K562 (cell line): ENCODE measurements around the gene ARL4D. TPM values are rescaled to one million over a fixed set of nuclear protein-coding genes. Genes with fewer than 3 reads are reported as not detected.

Source experiments
- CHCHD3 ChIP-seq: fragments of 250-450 bp; sonication (Bioruptor Pico); IDR thresholded peaks from 2 replicates; pipeline ENCODE4 v2.1.2; 2022; ENCODE audit warnings: mild to moderate bottlenecking
- E2F1 ChIP-seq: sonication (generic); formaldehyde crosslinking; IDR thresholded peaks from 2 replicates; pipeline ENCODE4 v1.8.1; 2023; ENCODE audit warnings: mild to moderate bottlenecking, missing genetic modification reagents, moderate library complexity
- ETS1 ChIP-seq: conservative IDR thresholded peaks from 2 replicates; pipeline ENCODE4 v1.6.1; 2011; ENCODE audit warnings: low read depth, mild to moderate bottlenecking, low read length; ENCODE audit not compliant: control insufficient read depth
- EZH2 ChIP-seq: IDR thresholded peaks from 2 replicates; pipeline ENCODE4 v1.6.1; 2012; ENCODE audit warnings: low read depth, mild to moderate bottlenecking, inconsistent platforms, low read length, borderline replicate concordance
- FOS ChIP-seq: IDR thresholded peaks from 3 replicates; pipeline ENCODE4 v1.6.1; 2011; ENCODE audit not compliant: insufficient read length; ENCODE audit errors: extremely low read depth
- HDAC8 ChIP-seq: fragments of 450-650 bp; IDR thresholded peaks from 2 replicates; pipeline ENCODE4 v1.6.1; 2016; ENCODE audit warnings: mild to moderate bottlenecking, missing genetic modification characterization, moderate library complexity, missing compliant biosample characterization
- MBD2 ChIP-seq: sonication (generic); IDR thresholded peaks from 2 replicates; pipeline ENCODE4 v1.6.1; 2016; ENCODE audit warnings: low read depth, borderline replicate concordance
- NCOR1 ChIP-seq: fragments of 450-650 bp; IDR thresholded peaks from 2 replicates; pipeline ENCODE4 v1.6.1; 2016; ENCODE audit warnings: mild to moderate bottlenecking, moderate library complexity
- POLR3G ChIP-seq: IDR thresholded peaks from 2 replicates; pipeline ENCODE4 v1.6.1; 2011; ENCODE audit not compliant: insufficient read length, insufficient replicate concordance; ENCODE audit errors: extremely low read depth
- SIRT6 ChIP-seq: IDR thresholded peaks from one replicate; pipeline ENCODE4 v1.6.1; 2012; ENCODE audit warnings: low read depth, mild to moderate bottlenecking, control low read depth, inconsistent platforms, low read length, moderate library complexity
- SIX5 ChIP-seq, 2 experiments: IDR thresholded peaks; 2 replicates each; pipeline ENCODE4 v1.6.1; 2011; ENCODE audit warnings: low read length in 2 of 2, borderline replicate concordance in 1 of 2, low read depth in 1 of 2, mild to moderate bottlenecking in 1 of 2, moderate library complexity in 1 of 2; ENCODE audit not compliant: insufficient read depth in 1 of 2
- TFE3 ChIP-seq: fragments of 450-650 bp; formaldehyde crosslinking; IDR thresholded peaks from 2 replicates; pipeline ENCODE4 v1.4.0; 2020; ENCODE audit warnings: mild to moderate bottlenecking, mixed read lengths
- ZNF445 ChIP-seq: fragments of 250-450 bp; sonication (Bioruptor Pico); IDR thresholded peaks from 2 replicates; pipeline ENCODE4 v1.4.0; 2020; ENCODE audit warnings: low read depth, mild to moderate bottlenecking, moderate library complexity
- ZNF583 ChIP-seq: fragments of 250-450 bp; sonication (Bioruptor Pico); IDR thresholded peaks from 2 replicates; pipeline ENCODE4 v1.4.0; 2020
- ZNF584 ChIP-seq: fragments of 200-800 bp; sonication (Bioruptor generic); IDR thresholded peaks from 2 replicates; pipeline ENCODE4 v1.6.1; 2016; ENCODE audit warnings: low read depth, mild to moderate bottlenecking, missing genetic modification characterization, missing compliant biosample characterization
- ZNF699 ChIP-seq: fragments of 250-450 bp; sonication (Bioruptor Pico); IDR thresholded peaks from 2 replicates; pipeline ENCODE4 v1.8.0; 2021; ENCODE audit warnings: mild to moderate bottlenecking, moderate library complexity; ENCODE audit not compliant: insufficient replicate concordance
- ZNF740 ChIP-seq, 3 experiments: fragments of 200-800 bp in 1 of 3; sonication (Bioruptor generic) in 1 of 3; sonication (generic) in 1 of 3; formaldehyde crosslinking in 1 of 3; IDR thresholded peaks; 2 replicates each; pipeline versions ENCODE4 v1.6.1 to v1.8.0; 2016 to 2022; ENCODE audit warnings: mild to moderate bottlenecking in 2 of 3, missing compliant biosample characterization in 2 of 3, missing genetic modification characterization in 2 of 3, missing genetic modification reagents in 1 of 3
- ZNF766 ChIP-seq: fragments of 200-800 bp; sonication (Bioruptor generic); conservative IDR thresholded peaks from 2 replicates; pipeline ENCODE4 v1.6.1; 2016; ENCODE audit warnings: missing genetic modification characterization, missing compliant biosample characterization
- polyA plus RNA-seq, 8 experiments: library from polyadenylated mRNA; depleted of rRNA in 4 of 8; stranded (reverse) in 5 of 8; unstranded in 3 of 8; fragments of >200 nt; fragmentation: Nextera tagmentation in 2 of 8; fragmentation: Illumina TruSeq in 1 of 8; extraction: Ambion mirVana in 2 of 8; extraction: Trizol in 1 of 8; gene quantifications; 2 replicates each; pipeline versions ENCODE4 v1.2.1 to v1.2.3, GENCODE V29; 2011 to 2014; ENCODE audit warnings: inconsistent platforms in 1 of 8, missing spikeins in 1 of 8
- total RNA-seq, 7 experiments: library from RNA; depleted of rRNA in 6 of 7; stranded (reverse); fragments of >200 nt in 6 of 7; fragmentation: Illumina TruSeq in 2 of 7; extraction: Trizol in 2 of 7; gene quantifications; 2 replicates each; pipeline versions ENCODE4 v1.2.1 to v1.2.3, GENCODE V29; 2011 to 2021; ENCODE audit warnings: low replicate concordance in 1 of 7
- TF ChIP-seq, protein P1 (sequence below), 2 experiments: fragments of 150-350 bp in 1 of 2; IDR thresholded peaks; 2 replicates each; pipeline ENCODE4 v1.6.1; 2012 to 2016; ENCODE audit warnings: low read depth in 2 of 2, low read length in 2 of 2, mild to moderate bottlenecking in 1 of 2, moderate library complexity in 1 of 2

ARL4D gene
- total and polyA plus RNA-seq, 9 of the 15 experiments (the other 6 are each of a cell fraction or from before 2014, with no cell fraction given) = 0.07 to 0.53 (median 0.28) TPM; not detected in 1

- TF ChIP-seq, protein P1, sequence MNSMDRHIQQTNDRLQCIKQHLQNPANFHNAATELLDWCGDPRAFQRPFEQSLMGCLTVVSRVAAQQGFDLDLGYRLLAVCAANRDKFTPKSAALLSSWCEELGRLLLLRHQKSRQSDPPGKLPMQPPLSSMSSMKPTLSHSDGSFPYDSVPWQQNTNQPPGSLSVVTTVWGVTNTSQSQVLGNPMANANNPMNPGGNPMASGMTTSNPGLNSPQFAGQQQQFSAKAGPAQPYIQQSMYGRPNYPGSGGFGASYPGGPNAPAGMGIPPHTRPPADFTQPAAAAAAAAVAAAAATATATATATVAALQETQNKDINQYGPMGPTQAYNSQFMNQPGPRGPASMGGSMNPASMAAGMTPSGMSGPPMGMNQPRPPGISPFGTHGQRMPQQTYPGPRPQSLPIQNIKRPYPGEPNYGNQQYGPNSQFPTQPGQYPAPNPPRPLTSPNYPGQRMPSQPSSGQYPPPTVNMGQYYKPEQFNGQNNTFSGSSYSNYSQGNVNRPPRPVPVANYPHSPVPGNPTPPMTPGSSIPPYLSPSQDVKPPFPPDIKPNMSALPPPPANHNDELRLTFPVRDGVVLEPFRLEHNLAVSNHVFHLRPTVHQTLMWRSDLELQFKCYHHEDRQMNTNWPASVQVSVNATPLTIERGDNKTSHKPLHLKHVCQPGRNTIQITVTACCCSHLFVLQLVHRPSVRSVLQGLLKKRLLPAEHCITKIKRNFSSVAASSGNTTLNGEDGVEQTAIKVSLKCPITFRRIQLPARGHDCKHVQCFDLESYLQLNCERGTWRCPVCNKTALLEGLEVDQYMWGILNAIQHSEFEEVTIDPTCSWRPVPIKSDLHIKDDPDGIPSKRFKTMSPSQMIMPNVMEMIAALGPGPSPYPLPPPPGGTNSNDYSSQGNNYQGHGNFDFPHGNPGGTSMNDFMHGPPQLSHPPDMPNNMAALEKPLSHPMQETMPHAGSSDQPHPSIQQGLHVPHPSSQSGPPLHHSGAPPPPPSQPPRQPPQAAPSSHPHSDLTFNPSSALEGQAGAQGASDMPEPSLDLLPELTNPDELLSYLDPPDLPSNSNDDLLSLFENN (IDR thresholded peaks at IDR 0.05; ENCODE audit: low read depth in 2 of 2, low read length in 2 of 2) = no peak
- TF ChIP-seq SIX5 (IDR thresholded peaks at IDR 0.05; ENCODE audit: borderline replicate concordance in 1 of 2, insufficient read depth in 1 of 2, low read depth in 1 of 2, low read length in 2 of 2) = no peak
- no peak for TF ChIP-seq E2F1
- no peak for TF ChIP-seq ZNF699 (CRISPR knock-in tag)
- TF ChIP-seq NCOR1 = peak; percentile 32; the same call in 1 of the 2 replicates
- no peak for TF ChIP-seq ZNF445
- TF ChIP-seq CHCHD3 (CRISPR knock-in tag) = no peak
- TF ChIP-seq HDAC8 (tag) = no peak
- peak; percentile 42; the same call in 1 of the 2 replicates for TF ChIP-seq TFE3 (CRISPR knock-in tag)
- no peak for TF ChIP-seq ZNF583 (CRISPR knock-in tag)
- TF ChIP-seq ZNF766 (CRISPR knock-in tag) = peak; percentile 45
- no peak for TF ChIP-seq POLR3G
- no peak for TF ChIP-seq ZNF740 (CRISPR knock-in tag; IDR thresholded peaks at IDR 0.05)
- TF ChIP-seq ZNF740 (tag; IDR thresholded peaks at IDR 0.05) = no peak
- TF ChIP-seq FOS = peak; percentile 10
- no peak for TF ChIP-seq EZH2
- TF ChIP-seq MBD2 = no peak
- no peak for TF ChIP-seq SIRT6
- TF ChIP-seq ETS1 = no peak
- no peak for TF ChIP-seq ZNF584
Observed at GRCh38 chr17:43350888-43351361, 47.9 kb upstream of the ARL4D start (continued).
